Hepatocyte (in vitro differentiated cells): ENCODE results near the gene MMS19. TPM values are rescaled to one million over a fixed set of nuclear protein-coding genes. Genes with fewer than 3 reads are reported as not detected.
"Not testable (repeated sequence)": the region's sequence is repeated elsewhere in the genome, so short reads cannot be mapped to it uniquely, and the experiment has no call there.

Experiments used
- DNase-seq: peaks from one replicate; pipeline ENCODE4 v3.0.0-alpha.2; 2016; ENCODE audit warnings: low spot score
- H2AFZ ChIP-seq: fragments of 200-600 bp; sonication (generic); 2 replicates; pipeline ENCODE4 v1.6.0; 2016; ENCODE audit warnings: antibody characterized with exemption, mild to moderate bottlenecking
- H3K27ac ChIP-seq: fragments of 200-600 bp; sonication (generic); 2 replicates; pipeline ENCODE4 v1.5.1; 2016; ENCODE audit warnings: mild to moderate bottlenecking
- H3K27me3 ChIP-seq: fragments of 200-600 bp; sonication (generic); 2 replicates; pipeline ENCODE4 v1.6.1; 2016
- H3K36me3 ChIP-seq: fragments of 200-600 bp; sonication (generic); replicated peaks from 2 replicates; pipeline ENCODE4 v1.5.1; 2016; ENCODE audit warnings: low read depth; ENCODE audit not compliant: insufficient read depth
- H3K4me1 ChIP-seq: fragments of 200-600 bp; sonication (generic); 2 replicates; pipeline ENCODE4 v1.5.1; 2016; ENCODE audit warnings: mild to moderate bottlenecking, moderate library complexity; ENCODE audit not compliant: insufficient read depth
- H3K4me2 ChIP-seq: fragments of 200-600 bp; sonication (generic); 2 replicates; pipeline ENCODE4 v1.6.0; 2016
- H3K4me3 ChIP-seq: fragments of 200-600 bp; sonication (generic); 2 replicates; pipeline ENCODE4 v1.5.1; 2016; ENCODE audit warnings: mild to moderate bottlenecking
- H3K79me2 ChIP-seq: fragments of 200-600 bp; sonication (generic); 2 replicates; pipeline ENCODE4 v1.6.0; 2017; ENCODE audit warnings: mild to moderate bottlenecking
- H3K9me2 ChIP-seq: fragments of 200-600 bp; sonication (generic); replicated peaks from 2 replicates; pipeline ENCODE4 v1.6.0; 2017; ENCODE audit warnings: mild to moderate bottlenecking; ENCODE audit not compliant: insufficient read depth
- H3K9me3 ChIP-seq: fragments of 200-600 bp; sonication (generic); 2 replicates; pipeline ENCODE4 v1.5.1; 2016; ENCODE audit warnings: low read depth, mild to moderate bottlenecking
- H4K20me1 ChIP-seq: fragments of 200-600 bp; sonication (generic); 2 replicates; pipeline ENCODE4 v1.6.0; 2016; ENCODE audit warnings: mild to moderate bottlenecking; ENCODE audit not compliant: insufficient read depth, poor library complexity, severe bottlenecking
- CTCF ChIP-seq: fragments of 200-600 bp; sonication (generic); IDR thresholded peaks from 2 replicates; pipeline ENCODE4 v1.5.1; 2016; ENCODE audit warnings: antibody characterized with exemption, mild to moderate bottlenecking; ENCODE audit not compliant: poor library complexity
- EZH2 ChIP-seq: fragments of 200-600 bp; sonication (generic); IDR thresholded peaks from 2 replicates; pipeline ENCODE4 v1.6.1; 2016; ENCODE audit warnings: antibody characterized with exemption, mild to moderate bottlenecking, borderline replicate concordance
- EZH2phosphoT487 ChIP-seq: fragments of 200-600 bp; sonication (generic); IDR thresholded peaks from one replicate; pipeline ENCODE4 v1.6.1; 2018; ENCODE audit warnings: antibody characterized with exemption, mild to moderate bottlenecking, low read depth, moderate library complexity; ENCODE audit not compliant: unreplicated experiment, severe bottlenecking
- WGBS: methylation state at CpG from one replicate; pipeline ENCODE4 v1.1.6; 2016; ENCODE audit warnings: low lambda C conversion rate; ENCODE audit errors: missing lambda C conversion rate; 5-methylcytosine and 5-hydroxymethylcytosine counted together
- polyA plus RNA-seq: library from polyadenylated mRNA; unstranded; fragments of >200 nt; fragmentation: Nextera tagmentation; extraction: Ambion mirVana; gene quantifications from 2 replicates; pipeline ENCODE4 v1.2.1, GENCODE V29; 2016
- total RNA-seq: library from RNA; depleted of rRNA; stranded (reverse); fragments of >200 nt; gene quantifications from 2 replicates; pipeline ENCODE4 v1.2.3, GENCODE V29; 2014

Gene MMS19
- total and polyA plus RNA-seq, 2 experiments from 2014 or later, result 58.4 to 68.6 TPM

GRCh38 chr10:97529685-97530465 lies 31.7 kb upstream of the MMS19 start:
- Histone ChIP-seq H3K4me1 (no peaks in the 10 kb centered on the region), H3K27ac (no peak overlapping the region), H3K9me3 (no peaks in the 10 kb centered on the region), H4K20me1 (no peaks in the 10 kb centered on the region), H2AFZ (no peak overlapping the region), H3K79me2 (no peaks in the 10 kb centered on the region), H3K4me3 (no peak overlapping the region), H3K9me2 (no peaks in the 10 kb centered on the region), H3K4me2 (no peak overlapping the region), H3K27me3 (no peaks in the 10 kb centered on the region), H3K36me3 (no peaks in the 10 kb centered on the region)
- TF ChIP-seq EZH2phosphoT487 (no peak), CTCF (no peak), EZH2 (no peak)
- DNase-seq, result no peak
- 91% methylated on average over 10 of the region's 14 CpGs for WGBS

GRCh38 chr10:97528876-97529275 lies 30.7 kb upstream of the MMS19 start:
- no CpG with 5 or more reads among the region's 29 CpGs for WGBS
- H3K4me2 ChIP-seq, H3K27ac ChIP-seq, H3K36me3 ChIP-seq, H3K9me2 ChIP-seq, H4K20me1 ChIP-seq, H3K27me3 ChIP-seq, H2AFZ ChIP-seq, DNase-seq, H3K4me3 ChIP-seq, H3K79me2 ChIP-seq, H3K4me1 ChIP-seq, H3K9me3 ChIP-seq: not testable (repeated sequence)

- H2AFZ ChIP-seq, result no peak overlapping the region
- no peaks in the 10 kb centered on the region for H3K27me3 ChIP-seq
- 63% methylated on average over 1 of the region's 1 CpG for WGBS
- H3K27ac ChIP-seq, result no peak overlapping the region
- H3K36me3 ChIP-seq, result no peaks in the 10 kb centered on the region
- no peaks in the 10 kb centered on the region for H3K9me3 ChIP-seq
- no peaks in the 10 kb centered on the region for H4K20me1 ChIP-seq
- no peak overlapping the region for H3K4me2 ChIP-seq
- H3K4me1 ChIP-seq, result no peaks in the 10 kb centered on the region
- no peaks in the 10 kb centered on the region for H3K9me2 ChIP-seq
- TF ChIP-seq CTCF, result no peak
- TF ChIP-seq EZH2phosphoT487, result no peak
- no peak for TF ChIP-seq EZH2
- H3K79me2 ChIP-seq, result peaks cover 8% of the 10 kb centered on the region
- no peak for DNase-seq
- no peak overlapping the region for H3K4me3 ChIP-seq
Measured at GRCh38 chr10:97525683-97526110, 27.5 kb upstream of the MMS19 start.

GRCh38 chr10:97525086-97525485 lies 26.9 kb upstream of the MMS19 start:
- Histone ChIP-seq H3K4me3 (no peak overlapping the region), H2AFZ (no peak overlapping the region), H4K20me1 (no peaks in the 10 kb centered on the region), H3K27me3 (no peaks in the 10 kb centered on the region), H3K9me3 (no peaks in the 10 kb centered on the region), H3K79me2 (peaks cover 12% of the 10 kb centered on the region), H3K36me3 (no peaks in the 10 kb centered on the region), H3K4me2 (no peak overlapping the region), H3K27ac (no peak overlapping the region), H3K4me1 (no peaks in the 10 kb centered on the region), H3K9me2 (no peaks in the 10 kb centered on the region)
- WGBS, result 94% methylated on average over 5 of the region's 5 CpGs
- no peak for TF ChIP-seq EZH2
- no peak for DNase-seq
